ENCODE measurements around the gene WDR7. TPM values are rescaled to one million over a fixed set of nuclear protein-coding genes. Genes with fewer than 3 reads are reported as not detected.

Gene WDR7
- total and polyA plus RNA-seq, 4 experiments from 2014 or later = 22.3 to 50.8 (median 36.2) TPM

DNA sequence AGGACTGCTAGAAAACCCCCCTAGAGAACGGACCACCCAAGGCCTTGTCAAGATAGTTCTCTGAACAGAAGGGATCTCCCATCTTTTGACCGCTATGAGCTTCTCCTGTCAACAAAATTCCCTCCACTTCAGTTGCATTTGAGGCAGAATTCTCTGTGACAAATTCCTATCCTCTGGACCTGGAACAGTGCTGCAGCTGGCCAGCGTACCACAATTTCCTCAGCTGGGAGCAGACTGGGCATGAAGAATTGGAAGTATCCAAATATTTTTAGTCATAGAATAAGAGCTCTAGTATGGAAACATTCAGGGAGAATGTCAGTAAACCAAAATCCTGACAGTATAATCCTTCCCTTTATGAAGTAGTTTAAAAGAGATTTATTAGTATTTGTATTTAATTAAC lies 348.7 kb downstream of the WDR7 start:
- intact Hi-C loops (cut with micrococcal nuclease) = no loop called here
- no peaks in the 10 kb centered on the region for H3K27me3 Mint-ChIP-seq
- CTCF ChIA-PET (ENCODE audit: partially characterized antibody) = no interaction called here

DNA sequence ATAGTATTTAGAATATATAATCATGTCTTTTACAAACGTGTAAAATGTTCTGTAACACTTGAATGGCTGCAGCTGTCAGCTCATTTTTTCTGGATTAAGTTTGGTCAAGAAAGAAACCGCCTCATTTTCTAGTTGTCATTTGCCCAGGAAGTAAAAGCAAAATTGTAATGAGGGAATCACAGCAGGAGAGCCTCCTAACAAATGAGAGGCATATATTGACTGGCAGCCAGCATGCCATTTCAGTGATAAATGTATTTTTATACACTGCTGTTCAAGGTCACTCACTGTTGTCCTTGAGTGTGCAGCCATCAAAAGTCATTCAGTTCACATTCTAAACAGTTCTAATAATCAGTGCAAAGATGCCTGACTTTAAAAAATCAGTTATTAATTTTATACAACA lies 351.5 kb downstream of the WDR7 start:
- Histone ChIP-seq H3K27ac (ENCODE audit: low read depth, low read length) (no peak overlapping the region), H3K27me3 (ENCODE audit: insufficient read depth, low read length) (no peaks in the 10 kb centered on the region), H3K4me3 (ENCODE audit: low read length in 2 of 2) (no peak overlapping the region), H3K4me1 (ENCODE audit: insufficient read depth, low read length) (peaks cover 15% of the 10 kb centered on the region), H3K9me3 (ENCODE audit: control insufficient read depth in 1 of 2, low read length in 2 of 2) (no peaks in the 10 kb centered on the region), H3K36me3 (ENCODE audit: insufficient read depth, low read length) (no peaks in the 10 kb centered on the region)
- Mint-ChIP-seq H3K9me3 (no peaks in the 10 kb centered on the region), H3K4me3 (no peak overlapping the region), H3K27me3 (no peaks in the 10 kb centered on the region), H3K36me3 (peaks cover 3 to 7% of the 10 kb centered on the region in 2 donors), H3K27ac (no peak overlapping the region), H3K4me1 (peaks cover 13 to 16% (median 13%) of the 10 kb centered on the region in 4 donors)
- POLR2A ChIA-PET (ENCODE audit: partially characterized antibody) = no interaction called here
- intact Hi-C loops (cut with micrococcal nuclease) = no loop called here
- CTCF ChIA-PET (ENCODE audit: partially characterized antibody) = no interaction called here
- DNase-seq = no peak

More for the DNA sequence above, 348.7 kb downstream of the WDR7 start:
- Histone ChIP-seq H3K27me3 (ENCODE audit: insufficient read depth, low read length) (no peaks in the 10 kb centered on the region), H3K4me1 (ENCODE audit: insufficient read depth, low read length) (peaks cover 13% of the 10 kb centered on the region), H3K9me3 (ENCODE audit: control insufficient read depth in 1 of 2, low read length in 2 of 2) (no peaks in the 10 kb centered on the region), H3K36me3 (ENCODE audit: insufficient read depth, low read length) (peaks cover 3% of the 10 kb centered on the region), H3K4me3 (ENCODE audit: low read length in 2 of 2) (no peak overlapping the region), H3K27ac (ENCODE audit: low read depth, low read length) (no peak overlapping the region)
- H3K4me3 Mint-ChIP-seq = no peak overlapping the region
- POLR2A ChIA-PET (ENCODE audit: partially characterized antibody) = no interaction called here
- peaks cover 3 to 7% of the 10 kb centered on the region in 2 donors for H3K36me3 Mint-ChIP-seq
- H3K9me3 Mint-ChIP-seq = no peaks in the 10 kb centered on the region
- DNase-seq = no peak
- H3K4me1 Mint-ChIP-seq = peaks cover 12 to 15% (median 13%) of the 10 kb centered on the region in 4 donors
- H3K27ac Mint-ChIP-seq = no peak overlapping the region

DNA sequence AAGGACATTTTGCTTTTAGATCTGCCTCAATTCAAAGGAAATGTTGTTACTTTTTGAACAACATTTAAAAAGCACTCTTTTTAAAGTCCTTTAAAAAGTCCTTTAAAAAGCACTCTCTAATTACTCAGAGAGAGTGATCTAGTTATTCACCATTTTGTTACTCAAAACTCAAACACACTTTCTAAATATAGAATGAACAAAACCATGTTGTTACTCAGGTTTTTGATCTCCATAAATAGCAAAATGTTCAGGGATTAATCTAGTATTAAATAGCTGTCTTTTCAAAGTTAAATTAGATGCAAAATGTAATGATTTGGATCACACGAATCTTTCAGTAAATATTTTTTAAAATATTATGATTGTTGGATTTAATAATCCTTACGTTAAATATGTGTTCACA lies 352.2 kb downstream of the WDR7 start:
- intact Hi-C loops (cut with micrococcal nuclease) = no loop called here
- H3K4me3 ChIP-seq (ENCODE audit: low read length in 2 of 2) = no peak overlapping the region
- H3K9me3 Mint-ChIP-seq = peaks cover 0 to 2% (median 0%) of the 10 kb centered on the region in 8 donors
- H3K4me3 Mint-ChIP-seq = no peak overlapping the region
- no peaks in the 10 kb centered on the region for H3K27me3 ChIP-seq (ENCODE audit: insufficient read depth, low read length)
- peaks cover 15% of the 10 kb centered on the region for H3K4me1 ChIP-seq (ENCODE audit: insufficient read depth, low read length)
- peaks cover 2 to 8% of the 10 kb centered on the region in 2 donors for H3K36me3 Mint-ChIP-seq
- H3K27ac Mint-ChIP-seq = no peak overlapping the region
- ChIA-PET CTCF (ENCODE audit: partially characterized antibody) (no interaction called here), POLR2A (ENCODE audit: partially characterized antibody) (no interaction called here)
- peaks cover 13 to 19% (median 13%) of the 10 kb centered on the region in 4 donors for H3K4me1 Mint-ChIP-seq
- no peaks in the 10 kb centered on the region for H3K36me3 ChIP-seq (ENCODE audit: insufficient read depth, low read length)
- H3K27me3 Mint-ChIP-seq = no peaks in the 10 kb centered on the region
- no peak for DNase-seq
- no peaks in the 10 kb centered on the region for H3K9me3 ChIP-seq (ENCODE audit: control insufficient read depth in 1 of 2, low read length in 2 of 2)
- H3K27ac ChIP-seq (ENCODE audit: low read depth, low read length) = no peak overlapping the region

DNA sequence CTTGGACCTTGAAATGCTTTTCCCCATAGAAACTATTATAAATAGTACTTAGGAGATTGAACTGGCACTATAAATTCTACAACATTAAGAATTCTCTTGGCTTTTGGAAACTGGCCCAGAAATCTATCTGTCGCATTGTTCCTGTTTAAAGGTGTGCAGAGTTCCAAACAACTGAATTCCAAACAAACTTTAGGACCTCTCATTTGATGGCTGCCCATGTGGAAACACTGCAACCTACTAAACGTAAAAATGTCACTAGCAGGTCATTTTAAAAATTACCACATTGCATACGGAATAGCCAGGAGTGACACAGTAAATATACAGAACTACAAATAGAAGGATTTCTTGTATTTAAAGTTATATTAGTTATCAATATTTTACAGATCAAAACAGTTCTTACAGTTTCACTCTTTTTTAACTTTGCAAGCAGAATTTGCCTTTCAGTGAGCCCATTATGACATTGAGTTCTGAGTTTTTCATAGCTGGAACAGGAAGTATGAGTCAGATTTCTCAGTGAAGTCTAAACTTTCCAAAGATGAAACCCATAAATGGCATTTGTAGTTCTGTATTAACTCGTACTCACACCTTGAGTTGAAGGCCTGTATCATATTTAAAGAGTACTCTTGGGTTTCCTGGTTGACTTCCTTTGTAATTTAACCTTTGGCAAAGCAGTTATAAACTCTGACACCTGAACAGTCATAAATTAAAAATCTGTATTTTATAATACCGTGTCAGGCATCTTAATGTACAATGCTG lies 353.4 kb downstream of the WDR7 start:
- POLR2A ChIA-PET (ENCODE audit: partially characterized antibody) = no interaction called here
- H3K36me3 ChIP-seq (ENCODE audit: insufficient read depth, low read length) = no peaks in the 10 kb centered on the region
- CTCF ChIA-PET (ENCODE audit: partially characterized antibody) = no interaction called here
- no peaks in the 10 kb centered on the region for H3K9me3 ChIP-seq (ENCODE audit: control insufficient read depth in 1 of 2, low read length in 2 of 2)
- no peak overlapping the region for H3K27ac ChIP-seq (ENCODE audit: low read depth, low read length)
- H3K27me3 ChIP-seq (ENCODE audit: insufficient read depth, low read length) = no peaks in the 10 kb centered on the region
- H3K9me3 Mint-ChIP-seq = peaks cover 0 to 2% (median 0%) of the 10 kb centered on the region in 8 donors
- H3K4me3 Mint-ChIP-seq = peak overlapping the region in 3 of 8 donors; percentile 6 to 33 (median 6)
- peak in 2 of 5 donors; percentile 4 to 6 for DNase-seq
- H3K27ac Mint-ChIP-seq = peak overlapping the region; percentile 27 to 85 (median 75)
- H3K4me1 Mint-ChIP-seq = peaks cover 12 to 19% (median 13%) of the 10 kb centered on the region in 4 donors
- H3K27me3 Mint-ChIP-seq = no peaks in the 10 kb centered on the region
- intact Hi-C loops (cut with micrococcal nuclease) = no loop called here
- no peak overlapping the region for H3K4me3 ChIP-seq (ENCODE audit: low read length in 2 of 2)
- H3K36me3 Mint-ChIP-seq = peaks cover 3 to 11% of the 10 kb centered on the region in 2 donors
- H3K4me1 ChIP-seq (ENCODE audit: insufficient read depth, low read length) = peaks cover 15% of the 10 kb centered on the region

DNA sequence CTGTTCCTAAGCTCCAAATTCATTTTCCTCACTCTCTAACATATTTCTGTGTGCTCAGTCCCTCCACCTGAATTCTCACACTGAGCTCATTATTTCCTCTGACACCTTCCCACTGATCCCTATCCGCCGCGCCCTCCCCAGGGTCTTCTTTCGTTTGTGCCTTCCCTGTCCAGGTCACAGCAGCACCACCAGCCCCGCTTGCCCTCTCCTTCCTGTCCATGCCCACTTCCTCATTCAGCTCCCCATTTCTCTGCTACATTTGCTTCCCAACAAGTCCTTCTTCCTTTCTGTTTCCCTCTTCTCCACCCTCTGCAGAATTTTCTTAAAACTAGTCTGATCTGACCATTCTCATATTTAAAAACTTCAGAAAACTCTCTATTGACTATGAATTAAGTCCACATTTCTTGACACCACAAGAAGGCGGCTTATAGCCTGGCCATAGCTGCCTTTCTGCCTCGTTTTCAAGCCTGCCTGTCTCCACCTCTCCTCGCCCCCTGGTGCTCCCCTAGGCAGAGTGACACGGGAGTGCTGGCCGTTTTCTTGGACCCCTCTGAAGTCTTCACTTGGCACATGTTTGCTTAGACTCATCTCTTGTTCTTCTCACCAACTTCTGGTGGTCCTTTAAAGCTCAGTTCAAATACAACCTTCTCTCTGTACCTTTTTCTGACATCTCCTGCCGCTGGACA lies 357.0 kb downstream of the WDR7 start:
- intact Hi-C loops (cut with micrococcal nuclease) = no loop called here
- ChIA-PET CTCF (ENCODE audit: partially characterized antibody) (no interaction called here), POLR2A (ENCODE audit: partially characterized antibody) (no interaction called here)
- H3K9me3 ChIP-seq (ENCODE audit: control insufficient read depth in 1 of 2, low read length in 2 of 2) = no peaks in the 10 kb centered on the region
- peaks cover 15% of the 10 kb centered on the region for H3K4me1 ChIP-seq (ENCODE audit: insufficient read depth, low read length)
- H3K27ac ChIP-seq (ENCODE audit: low read depth, low read length) = no peak overlapping the region
- no peak overlapping the region for H3K4me3 ChIP-seq (ENCODE audit: low read length in 2 of 2)
- H3K36me3 ChIP-seq (ENCODE audit: insufficient read depth, low read length) = no peaks in the 10 kb centered on the region
- H3K36me3 Mint-ChIP-seq = peaks cover 3 to 11% of the 10 kb centered on the region in 2 donors
- DNase-seq = no peak
- H3K27me3 Mint-ChIP-seq = no peaks in the 10 kb centered on the region
- H3K9me3 Mint-ChIP-seq = peaks cover 0 to 2% (median 0%) of the 10 kb centered on the region in 8 donors
- no peaks in the 10 kb centered on the region for H3K27me3 ChIP-seq (ENCODE audit: insufficient read depth, low read length)
- H3K27ac Mint-ChIP-seq = peak overlapping the region in 1 of 7 donors; percentile 53
- H3K4me3 Mint-ChIP-seq = no peak overlapping the region
- peaks cover 12 to 16% (median 13%) of the 10 kb centered on the region in 4 donors for H3K4me1 Mint-ChIP-seq

DNA sequence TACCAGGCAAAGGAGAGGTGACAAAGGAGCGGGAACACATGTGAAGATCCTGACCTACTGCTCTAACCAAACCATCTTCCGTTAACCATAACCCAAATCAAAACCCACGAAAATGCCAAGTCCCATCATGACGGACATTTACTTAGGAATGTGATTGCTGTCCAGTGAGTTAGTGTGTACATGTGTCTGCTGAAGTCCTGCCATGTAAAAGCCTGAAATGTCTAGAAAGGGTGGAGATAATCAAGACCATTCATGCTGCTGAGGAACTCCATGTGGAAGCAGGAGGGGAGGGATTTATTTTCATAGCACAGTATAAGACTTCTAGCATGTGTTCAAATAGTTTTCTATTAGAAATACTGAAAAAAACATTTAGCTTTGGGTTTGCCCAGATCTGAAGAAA lies 358.7 kb downstream of the WDR7 start:
- Mint-ChIP-seq H3K36me3 (peaks cover 3 to 17% of the 10 kb centered on the region in 2 donors), H3K27me3 (no peaks in the 10 kb centered on the region), H3K4me1 (peaks cover under 1 to 4% (median under 1%) of the 10 kb centered on the region in 4 donors), H3K4me3 (no peak overlapping the region), H3K9me3 (peaks cover 0 to 2% (median 0%) of the 10 kb centered on the region in 8 donors), H3K27ac (no peak overlapping the region)
- Histone ChIP-seq H3K27me3 (ENCODE audit: insufficient read depth, low read length) (no peaks in the 10 kb centered on the region), H3K9me3 (ENCODE audit: control insufficient read depth in 1 of 2, low read length in 2 of 2) (no peaks in the 10 kb centered on the region), H3K4me3 (ENCODE audit: low read length in 2 of 2) (no peak overlapping the region), H3K36me3 (ENCODE audit: insufficient read depth, low read length) (no peaks in the 10 kb centered on the region), H3K27ac (ENCODE audit: low read depth, low read length) (no peak overlapping the region), H3K4me1 (ENCODE audit: insufficient read depth, low read length) (peaks cover 2% of the 10 kb centered on the region)
- intact Hi-C loops (cut with micrococcal nuclease) = no loop called here
- ChIA-PET CTCF (ENCODE audit: partially characterized antibody) (no interaction called here), POLR2A (ENCODE audit: partially characterized antibody) (no interaction called here)
- no peak for DNase-seq

DNA sequence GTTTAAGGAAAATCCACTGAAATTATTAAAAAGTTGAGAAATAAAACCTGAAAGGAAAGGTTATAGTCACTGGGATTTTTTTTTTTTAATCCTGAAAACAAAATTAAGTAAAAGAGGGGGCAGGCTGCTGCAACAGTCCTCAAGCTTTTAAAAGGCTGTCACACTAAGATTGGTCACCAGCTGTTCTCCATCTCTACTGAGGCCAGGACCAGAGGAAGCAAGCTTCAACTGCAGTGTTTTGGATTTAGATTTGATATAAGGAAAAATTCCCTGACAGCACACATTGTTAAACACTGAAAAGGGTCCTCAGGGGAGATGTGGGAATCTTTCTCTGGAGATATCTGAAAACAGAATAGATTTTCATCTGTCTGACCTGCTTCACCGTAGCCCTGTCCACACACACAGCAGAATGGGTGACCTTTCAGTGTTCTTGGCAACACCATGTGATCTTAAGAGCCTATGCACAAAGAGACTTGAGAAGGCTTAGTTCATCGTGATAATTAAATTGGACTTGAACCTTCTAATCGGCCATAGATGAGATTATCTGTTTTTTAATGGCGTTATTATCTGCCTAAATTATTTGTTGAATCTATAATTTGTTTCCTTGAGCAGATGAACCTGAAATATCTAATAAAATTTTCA lies 363.7 kb downstream of the WDR7 start:
- peaks cover 7% of the 10 kb centered on the region for H3K4me1 ChIP-seq (ENCODE audit: insufficient read depth, low read length)
- H3K27ac Mint-ChIP-seq = no peak overlapping the region
- peaks cover 9 to 14% (median 13%) of the 10 kb centered on the region in 4 donors for H3K4me1 Mint-ChIP-seq
- H3K27me3 Mint-ChIP-seq = no peaks in the 10 kb centered on the region
- no peaks in the 10 kb centered on the region for H3K9me3 Mint-ChIP-seq
- intact Hi-C loops (cut with micrococcal nuclease) = no loop called here
- peaks cover 2 to 9% of the 10 kb centered on the region in 2 donors for H3K36me3 Mint-ChIP-seq
- no peak overlapping the region for H3K4me3 ChIP-seq (ENCODE audit: low read length in 2 of 2)
- no peak for DNase-seq
- ChIA-PET CTCF (ENCODE audit: partially characterized antibody) (no interaction called here), POLR2A (ENCODE audit: partially characterized antibody) (interaction anchor here (0.7 kb wide), 1 partner anchor 23 kb away, joined by 3 read pairs; no protein-coding TSS in a partner anchor)
- no peaks in the 10 kb centered on the region for H3K36me3 ChIP-seq (ENCODE audit: insufficient read depth, low read length)
- no peaks in the 10 kb centered on the region for H3K9me3 ChIP-seq (ENCODE audit: control insufficient read depth in 1 of 2, low read length in 2 of 2)
- no peaks in the 10 kb centered on the region for H3K27me3 ChIP-seq (ENCODE audit: insufficient read depth, low read length)
- no peak overlapping the region for H3K4me3 Mint-ChIP-seq
- no peak overlapping the region for H3K27ac ChIP-seq (ENCODE audit: low read depth, low read length)
